PC-3 (cell line): ENCODE data around the gene BRCA1. TPM values are rescaled to one million over a fixed set of nuclear protein-coding genes. Genes with fewer than 3 reads are reported as not detected.

Source experiments
- ATAC-seq: fragments of 200-7000 bp; cut with Tn5 transposase; 2 replicates; pipeline ENCODE4 v1.9.1; 2020; ENCODE audit warnings: mild to moderate bottlenecking, moderate library complexity
- BruUV-seq: library from RNA; stranded (reverse); fragments of 400-500 nt; replicated peaks from 2 replicates; lab custom pipeline; 2021; lab: Mats Ljungman, UMichigan
- CTCF ChIA-PET: fragments of 300-600 bp; sonication (Branson Sonifier 250); formaldehyde crosslinking; loops from one replicate; lab custom pipeline; 2022; ENCODE audit warnings: antibody characterized with exemption; lab: Charles Lee
- POLR2A ChIA-PET: fragments of 300-600 bp; sonication (Branson Sonifier 250); formaldehyde crosslinking; loops from one replicate; lab custom pipeline; 2022; ENCODE audit warnings: antibody characterized with exemption; ENCODE audit not compliant: unreplicated experiment; lab: Charles Lee
- DNase-seq: peaks from one replicate; pipeline ENCODE4 v3.0.0-alpha.2; 2015
- H2AFZ ChIP-seq: fragments of 300-600 bp; sonication (generic); 2 replicates; pipeline ENCODE4 v1.6.0; 2016; ENCODE audit warnings: antibody characterized with exemption, low read length
- H3F3A ChIP-seq: fragments of 300-600 bp; sonication (generic); one replicate; pipeline ENCODE4 v1.6.0; 2017; ENCODE audit warnings: antibody characterized with exemption, low read length, control low read depth, mild to moderate bottlenecking; ENCODE audit not compliant: unreplicated experiment
- H3K27ac ChIP-seq: fragments of 300-600 bp; sonication (generic); 2 replicates; pipeline ENCODE4 v1.5.1; 2016; ENCODE audit warnings: mild to moderate bottlenecking, low read length
- H3K27me3 ChIP-seq: fragments of 300-600 bp; sonication (generic); 2 replicates; pipeline ENCODE4 v1.6.1; 2016; ENCODE audit warnings: low read length, mixed read lengths
- H3K36me3 ChIP-seq: fragments of 300-600 bp; sonication (generic); 2 replicates; pipeline ENCODE4 v1.6.1; 2016; ENCODE audit warnings: low read depth, mixed run types, low read length, mixed read lengths
- H3K4me1 ChIP-seq: fragments of 300-600 bp; sonication (generic); 2 replicates; pipeline ENCODE4 v1.5.1; 2016; ENCODE audit warnings: low read length; ENCODE audit not compliant: insufficient read depth
- H3K4me2 ChIP-seq: fragments of 300-600 bp; sonication (generic); 2 replicates; pipeline ENCODE4 v1.6.0; 2016; ENCODE audit warnings: low read length
- H3K4me3 ChIP-seq: fragments of 300-600 bp; sonication (generic); 2 replicates; pipeline ENCODE4 v1.5.1; 2016; ENCODE audit warnings: mild to moderate bottlenecking, low read length, mixed read lengths
- H3K79me2 ChIP-seq: fragments of 300-600 bp; sonication (generic); 2 replicates; pipeline ENCODE4 v1.6.1; 2017; ENCODE audit warnings: low read length, mixed read lengths
- H3K9ac ChIP-seq: fragments of 300-600 bp; sonication (generic); 2 replicates; pipeline ENCODE4 v1.6.0; 2016; ENCODE audit warnings: mild to moderate bottlenecking, low read length
- H3K9me2 ChIP-seq: fragments of 300-600 bp; sonication (generic); replicated peaks from 2 replicates; pipeline ENCODE4 v1.6.1; 2016; ENCODE audit warnings: mixed run types, low read length, mixed read lengths
- H3K9me3 ChIP-seq: fragments of 300-600 bp; sonication (generic); 2 replicates; pipeline ENCODE4 v1.6.1; 2016; ENCODE audit warnings: low read length, mixed read lengths
- H4K20me1 ChIP-seq: fragments of 300-600 bp; sonication (generic); 2 replicates; pipeline ENCODE4 v1.6.1; 2016; ENCODE audit warnings: low read length, mixed read lengths
- EZH2 ChIP-seq: fragments of 300-600 bp; sonication (generic); IDR thresholded peaks from one replicate; pipeline ENCODE4 v1.6.1; 2017; ENCODE audit warnings: antibody characterized with exemption, mild to moderate bottlenecking, low read length; ENCODE audit not compliant: unreplicated experiment
- EZH2phosphoT487 ChIP-seq: fragments of 300-600 bp; sonication (generic); IDR thresholded peaks from 2 replicates; pipeline ENCODE4 v1.6.1; 2018; ENCODE audit warnings: mild to moderate bottlenecking, antibody characterized with exemption, low read length, borderline replicate concordance
- intact Hi-C: fragments of 100-400 bp; cut with micrococcal nuclease; formaldehyde crosslinking; loops from 2 replicates; pipeline ENCODE4 v1.9.0; 2023
- total RNA-seq: library from RNA; depleted of rRNA; stranded (reverse); fragments of >200 nt; gene quantifications from 2 replicates; pipeline ENCODE4 v1.2.3, GENCODE V29; 2014
- TF ChIP-seq, protein P1 (sequence below): fragments of 300-600 bp; sonication (generic); conservative IDR thresholded peaks from 2 replicates; pipeline ENCODE4 v1.5.1; 2017; ENCODE audit warnings: antibody characterized with exemption, low read depth, mild to moderate bottlenecking, low read length

BRCA1 gene
- total RNA-seq, 1 experiment from 2014 or later: 36.3 TPM

- no peak for ATAC-seq
- H3K4me1 ChIP-seq: no peaks in the 10 kb centered on the region
- ChIA-PET CTCF (no interaction called here), POLR2A (no interaction called here)
- no peak overlapping the region for H3K4me2 ChIP-seq
- no peak overlapping the region for H3K4me3 ChIP-seq
- H3K9me3 ChIP-seq: no peaks in the 10 kb centered on the region
- no peaks in the 10 kb centered on the region for H3K27me3 ChIP-seq
- no peak overlapping the region for H3K27ac ChIP-seq
- intact Hi-C loops: no loop called here
- DNase-seq: no peak
- no peak overlapping the region for H2AFZ ChIP-seq
- BruUV-seq: no TSS peak
- H4K20me1 ChIP-seq: no peaks in the 10 kb centered on the region
- H3K9me2 ChIP-seq: no peaks in the 10 kb centered on the region
- no peak overlapping the region for H3K9ac ChIP-seq
- no peaks in the 10 kb centered on the region for H3K36me3 ChIP-seq
- H3K79me2 ChIP-seq: no peaks in the 10 kb centered on the region
- TF ChIP-seq, protein P1, sequence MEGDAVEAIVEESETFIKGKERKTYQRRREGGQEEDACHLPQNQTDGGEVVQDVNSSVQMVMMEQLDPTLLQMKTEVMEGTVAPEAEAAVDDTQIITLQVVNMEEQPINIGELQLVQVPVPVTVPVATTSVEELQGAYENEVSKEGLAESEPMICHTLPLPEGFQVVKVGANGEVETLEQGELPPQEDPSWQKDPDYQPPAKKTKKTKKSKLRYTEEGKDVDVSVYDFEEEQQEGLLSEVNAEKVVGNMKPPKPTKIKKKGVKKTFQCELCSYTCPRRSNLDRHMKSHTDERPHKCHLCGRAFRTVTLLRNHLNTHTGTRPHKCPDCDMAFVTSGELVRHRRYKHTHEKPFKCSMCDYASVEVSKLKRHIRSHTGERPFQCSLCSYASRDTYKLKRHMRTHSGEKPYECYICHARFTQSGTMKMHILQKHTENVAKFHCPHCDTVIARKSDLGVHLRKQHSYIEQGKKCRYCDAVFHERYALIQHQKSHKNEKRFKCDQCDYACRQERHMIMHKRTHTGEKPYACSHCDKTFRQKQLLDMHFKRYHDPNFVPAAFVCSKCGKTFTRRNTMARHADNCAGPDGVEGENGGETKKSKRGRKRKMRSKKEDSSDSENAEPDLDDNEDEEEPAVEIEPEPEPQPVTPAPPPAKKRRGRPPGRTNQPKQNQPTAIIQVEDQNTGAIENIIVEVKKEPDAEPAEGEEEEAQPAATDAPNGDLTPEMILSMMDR: no peak
- TF ChIP-seq EZH2phosphoT487 (no peak), EZH2 (no peak)
- H3F3A ChIP-seq: no peaks in the 10 kb centered on the region
Measured at GRCh38 chr17:43030137-43030767, 94.9 kb downstream of the BRCA1 start.

DNA sequence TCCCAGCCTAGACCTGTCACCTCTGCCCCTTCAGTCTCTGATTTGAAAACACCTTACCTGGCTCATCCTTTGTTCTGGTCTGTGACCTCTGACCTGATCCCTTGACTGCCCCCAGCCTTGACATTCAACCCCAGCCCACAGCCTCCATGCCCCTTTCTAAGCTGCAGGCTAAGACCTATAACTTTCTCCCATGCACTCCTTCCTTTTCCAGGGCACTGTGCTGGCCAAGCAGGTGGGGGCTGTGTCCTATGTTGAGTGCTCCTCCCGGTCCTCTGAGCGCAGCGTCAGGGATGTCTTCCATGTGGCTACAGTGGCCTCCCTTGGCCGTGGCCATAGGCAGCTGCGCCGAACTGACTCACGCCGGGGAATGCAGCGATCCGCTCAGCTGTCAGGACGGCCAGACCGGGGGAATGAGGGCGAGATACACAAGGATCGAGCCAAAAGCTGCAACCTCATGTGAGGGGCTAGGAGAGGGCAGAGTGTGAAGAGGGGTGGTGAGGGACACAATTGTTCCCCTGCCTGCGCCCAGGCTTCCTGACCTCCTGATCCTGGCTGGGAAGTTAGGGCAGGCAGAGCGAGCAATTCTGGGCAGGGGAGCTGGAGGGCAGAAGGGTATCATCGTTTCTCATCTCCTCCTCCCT is 96.8 kb downstream of the BRCA1 start:
- ATAC-seq (no peak), DNase-seq (no peak)
- Histone ChIP-seq H3K9me2 (no peaks in the 10 kb centered on the region), H3K4me1 (no peaks in the 10 kb centered on the region), H3K4me2 (no peak overlapping the region), H3K9ac (no peak overlapping the region), H4K20me1 (no peaks in the 10 kb centered on the region), H3K79me2 (no peaks in the 10 kb centered on the region), H3F3A (no peaks in the 10 kb centered on the region), H3K4me3 (no peak overlapping the region), H3K9me3 (no peaks in the 10 kb centered on the region), H3K27ac (no peak overlapping the region), H2AFZ (no peak overlapping the region), H3K27me3 (no peaks in the 10 kb centered on the region), H3K36me3 (no peaks in the 10 kb centered on the region)
- TF ChIP-seq, protein P1: no peak
- TF ChIP-seq EZH2phosphoT487 (no peak), EZH2 (no peak)
- POLR2A ChIA-PET: no interaction called here
- CTCF ChIA-PET: no interaction called here
- intact Hi-C loops: no loop called here
- no TSS peak for BruUV-seq
